ENCODE results near the gene RSAD1. TPM values are rescaled to one million over a fixed set of nuclear protein-coding genes. Genes with fewer than 3 reads are reported as not detected.

RSAD1 gene
- total RNA-seq, 1 donor from 2014 or later: 34.3 TPM

- intact Hi-C loops (cut with DNase I): no loop called here
- Histone ChIP-seq H3K4me1 (peaks cover 17% of the 10 kb centered on the region), H3K36me3 (no peaks in the 10 kb centered on the region), H3K4me3 (no peak overlapping the region), H3K27ac (no peak overlapping the region), H3K9me3 (no peaks in the 10 kb centered on the region), H3K27me3 (peaks cover 25% of the 10 kb centered on the region)
- ATAC-seq (no peak), DNase-seq (no peak)
- no peak for TF ChIP-seq CTCF (IDR thresholded peaks at IDR 0.05)
These were observed 51.2 kb downstream of the RSAD1 start for GRCh38 chr17:50529849-50530248.

- DNase-seq (no peak), ATAC-seq (no peak)
- H3K36me3 ChIP-seq: no peaks in the 10 kb centered on the region
- H3K27ac ChIP-seq: no peak overlapping the region
- H3K9me3 ChIP-seq: no peaks in the 10 kb centered on the region
- intact Hi-C loops (cut with DNase I): no loop called here
- peaks cover 17% of the 10 kb centered on the region for H3K4me1 ChIP-seq
- peaks cover 25% of the 10 kb centered on the region for H3K27me3 ChIP-seq
- no peak overlapping the region for H3K4me3 ChIP-seq
- TF ChIP-seq CTCF (IDR thresholded peaks at IDR 0.05): no peak
These were observed 52.9 kb downstream of the RSAD1 start for GRCh38 chr17:50531428-50532025.

- Histone ChIP-seq H3K27me3 (peaks cover 25% of the 10 kb centered on the region), H3K4me3 (no peak within 1 kb of the TSS), H3K36me3 (no peaks in the 10 kb centered on the region), H3K4me1 (peaks cover 17% of the 10 kb centered on the region), H3K27ac (no peak within 1 kb of the TSS), H3K9me3 (no peaks in the 10 kb centered on the region)
- DNase-seq (peak; percentile 85), ATAC-seq (peak; percentile 69)
- TF ChIP-seq CTCF (IDR thresholded peaks at IDR 0.05): no peak
- intact Hi-C loops (cut with DNase I): no loop called here
These were observed 53.9 kb downstream of the RSAD1 start, which contains the start of gene EPN3 for GRCh38 chr17:50532452-50533024. TSS of gene EPN3 (plus strand) at chr17:50532735. CDS start at chr17:50536557, 3,822 bp downstream.

- H3K27ac ChIP-seq: no peak overlapping the region
- H3K9me3 ChIP-seq: no peaks in the 10 kb centered on the region
- no peaks in the 10 kb centered on the region for H3K36me3 ChIP-seq
- H3K4me3 ChIP-seq: no peak overlapping the region
- intact Hi-C loops (cut with DNase I): no loop called here
- no peak for TF ChIP-seq CTCF (IDR thresholded peaks at IDR 0.05)
- peaks cover 17% of the 10 kb centered on the region for H3K4me1 ChIP-seq
- DNase-seq (no peak), ATAC-seq (no peak)
- peaks cover 25% of the 10 kb centered on the region for H3K27me3 ChIP-seq
These were observed 54.5 kb downstream of the RSAD1 start for GRCh38 chr17:50533185-50533584.

- H3K4me1 ChIP-seq: peaks cover 17% of the 10 kb centered on the region
- DNase-seq (no peak), ATAC-seq (peak; percentile 2)
- H3K36me3 ChIP-seq: no peaks in the 10 kb centered on the region
- intact Hi-C loops (cut with DNase I): no loop called here
- peaks cover 25% of the 10 kb centered on the region for H3K27me3 ChIP-seq
- no peak overlapping the region for H3K27ac ChIP-seq
- no peaks in the 10 kb centered on the region for H3K9me3 ChIP-seq
- H3K4me3 ChIP-seq: no peak overlapping the region
- TF ChIP-seq CTCF (IDR thresholded peaks at IDR 0.05): no peak
These were observed 55.1 kb downstream of the RSAD1 start for GRCh38 chr17:50533720-50534148.

Measured in upper lobe of right lung (tissue), 1 donor.